Panc1 (cell line): ENCODE results near the gene AP5Z1. TPM values are rescaled to one million over a fixed set of nuclear protein-coding genes. Genes with fewer than 3 reads are reported as not detected.

Source experiments
- ATAC-seq: fragments of 200-7000 bp; cut with Tn5 transposase; 2 replicates; pipeline ENCODE4 v1.9.1; 2020; ENCODE audit warnings: mild to moderate bottlenecking, moderate library complexity
- Bru-seq: library from RNA; stranded (reverse); fragments of 400-500 nt; gene quantifications from one replicate; lab custom pipeline; 2021; lab: Mats Ljungman, UMichigan
- BruChase-seq, 2 experiments: library from RNA; stranded (reverse); fragments of 400-500 nt; gene quantifications; one replicate each; lab custom pipeline; 2021; lab: Mats Ljungman, UMichigan
- BruUV-seq: library from RNA; stranded (reverse); fragments of 400-500 nt; replicated peaks from 2 replicates; lab custom pipeline; 2021; lab: Mats Ljungman, UMichigan
- CTCF ChIA-PET: fragments of 300-600 bp; sonication (Branson Sonifier 250); formaldehyde crosslinking; loops from one replicate; lab custom pipeline; 2022; ENCODE audit warnings: antibody characterized with exemption; lab: Charles Lee
- POLR2A ChIA-PET: fragments of 300-600 bp; sonication (Branson Sonifier 250); formaldehyde crosslinking; loops from one replicate; lab custom pipeline; 2022; ENCODE audit warnings: antibody characterized with exemption; lab: Charles Lee
- DNase-seq: peaks from one replicate; pipeline ENCODE4 v3.0.0-alpha.2; 2010; ENCODE audit warnings: low read depth, low spot score
- H3K27ac ChIP-seq: 2 replicates; pipeline ENCODE4 v1.5.1; 2011; ENCODE audit warnings: mild to moderate bottlenecking, low read length, inconsistent platforms
- H3K27me3 ChIP-seq: fragments of 200-500 bp; sonication (Bioruptor generic); 2 replicates; pipeline ENCODE4 v1.6.0; 2014; ENCODE audit warnings: low read length, inconsistent platforms; ENCODE audit not compliant: control insufficient read depth, insufficient read depth
- H3K36me3 ChIP-seq: fragments of 200-500 bp; sonication (Bioruptor generic); 2 replicates; pipeline ENCODE4 v1.5.1; 2014; ENCODE audit warnings: inconsistent platforms, mild to moderate bottlenecking, low read length, moderate library complexity; ENCODE audit not compliant: control insufficient read depth, insufficient read depth
- H3K4me1 ChIP-seq: 2 replicates; pipeline ENCODE4 v1.5.1; 2011; ENCODE audit warnings: inconsistent platforms, mild to moderate bottlenecking, low read length, moderate library complexity; ENCODE audit not compliant: control insufficient read depth, insufficient read depth
- H3K4me3 ChIP-seq, 2 experiments: 2 replicates each; pipeline ENCODE4 v1.5.1; 2011 to 2012; ENCODE audit warnings: low read depth in 2 of 2, low read length in 2 of 2, mild to moderate bottlenecking in 2 of 2, inconsistent platforms in 1 of 2, moderate library complexity in 1 of 2
- H3K9me3 ChIP-seq: fragments of 200-500 bp; sonication (Bioruptor generic); 2 replicates; pipeline ENCODE4 v1.5.1; 2014; ENCODE audit warnings: low read depth, mild to moderate bottlenecking, inconsistent platforms, low read length, moderate library complexity; ENCODE audit not compliant: control insufficient read depth, insufficient read depth
- POLR2AphosphoS5 ChIP-seq: IDR thresholded peaks from 2 replicates; pipeline ENCODE4 v1.6.1; 2012; ENCODE audit warnings: mild to moderate bottlenecking, low read depth, low read length, moderate library complexity
- SIN3A ChIP-seq: IDR thresholded peaks from 2 replicates; pipeline ENCODE4 v1.6.1; 2012; ENCODE audit warnings: low read depth, mild to moderate bottlenecking, low read length, moderate library complexity, borderline replicate concordance; ENCODE audit not compliant: insufficient read depth
- TCF7L2 ChIP-seq: IDR thresholded peaks from 2 replicates; pipeline ENCODE4 v1.6.1; 2011; ENCODE audit warnings: mild to moderate bottlenecking, low read depth, low read length, inconsistent platforms
- in situ Hi-C: cut with HindIII; loops from 2 replicates; pipeline ENCODE4 v1.10.0; 2016; ENCODE audit warnings: low sequenced_read_pairs, low pct_unique_long_range_greater_than_20kb
- intact Hi-C: fragments of 100-400 bp; cut with micrococcal nuclease; formaldehyde crosslinking; loops from one replicate; pipeline ENCODE4 v1.10.0; 2022; ENCODE audit not compliant: unreplicated experiment
- long read RNA-seq: library from polyadenylated mRNA; unstranded; transcript quantifications from one replicate; pipeline ENCODE4 v2.0.0, GENCODE V29; 2021; ENCODE audit not compliant: unreplicated experiment
- polyA plus RNA-seq: library from polyadenylated mRNA; unstranded; fragments of >200 nt; gene quantifications from one replicate; pipeline ENCODE4 v1.2.1, GENCODE V29; 2012; ENCODE audit warnings: missing spikeins; ENCODE audit not compliant: insufficient read length
- total RNA-seq: library from RNA; stranded (reverse); gene quantifications from one replicate; pipeline ENCODE4 v1.2.1, GENCODE V29; 2021; ENCODE audit not compliant: unreplicated experiment
- TF ChIP-seq, protein P1 (sequence below), 2 experiments: IDR thresholded peaks; 2 replicates each; pipeline ENCODE4 v1.6.1; 2011 to 2012; ENCODE audit warnings: low read depth in 2 of 2, control low read depth in 1 of 2, low read length in 1 of 2, mild to moderate bottlenecking in 1 of 2, moderate library complexity in 1 of 2; ENCODE audit not compliant: insufficient read depth in 1 of 2
- TF ChIP-seq, protein P2 (sequence below): fragments of 450-650 bp; IDR thresholded peaks from 2 replicates; pipeline ENCODE4 v1.5.1; 2017; ENCODE audit warnings: mild to moderate bottlenecking

AP5Z1 gene, protein sequence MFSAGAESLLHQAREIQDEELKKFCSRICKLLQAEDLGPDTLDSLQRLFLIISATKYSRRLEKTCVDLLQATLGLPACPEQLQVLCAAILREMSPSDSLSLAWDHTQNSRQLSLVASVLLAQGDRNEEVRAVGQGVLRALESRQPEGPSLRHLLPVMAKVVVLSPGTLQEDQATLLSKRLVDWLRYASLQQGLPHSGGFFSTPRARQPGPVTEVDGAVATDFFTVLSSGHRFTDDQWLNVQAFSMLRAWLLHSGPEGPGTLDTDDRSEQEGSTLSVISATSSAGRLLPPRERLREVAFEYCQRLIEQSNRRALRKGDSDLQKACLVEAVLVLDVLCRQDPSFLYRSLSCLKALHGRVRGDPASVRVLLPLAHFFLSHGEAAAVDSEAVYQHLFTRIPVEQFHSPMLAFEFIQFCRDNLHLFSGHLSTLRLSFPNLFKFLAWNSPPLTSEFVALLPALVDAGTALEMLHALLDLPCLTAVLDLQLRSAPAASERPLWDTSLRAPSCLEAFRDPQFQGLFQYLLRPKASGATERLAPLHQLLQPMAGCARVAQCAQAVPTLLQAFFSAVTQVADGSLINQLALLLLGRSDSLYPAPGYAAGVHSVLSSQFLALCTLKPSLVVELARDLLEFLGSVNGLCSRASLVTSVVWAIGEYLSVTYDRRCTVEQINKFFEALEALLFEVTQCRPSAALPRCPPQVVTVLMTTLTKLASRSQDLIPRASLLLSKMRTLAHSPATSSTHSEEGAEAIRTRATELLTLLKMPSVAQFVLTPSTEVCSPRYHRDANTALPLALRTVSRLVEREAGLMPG
- total RNA-seq (100.0 TPM), Bru-seq, nascent RNA (percentile 71 among the genes with signal in this experiment), BruChase-seq, experiment 1, labeled RNA remaining after a 2-hour chase (percentile 80 among the genes with signal in this experiment), BruChase-seq, experiment 2, labeled RNA remaining after a 6-hour chase (percentile 79 among the genes with signal in this experiment)
- 91.5 TPM for polyA plus RNA-seq
- long read RNA-seq, transcript AP5Z1-201 (17 exons, 2,889 nt), result major isoform, 56 of 166 reads
- long read RNA-seq, partial matches to known transcripts, result 38 of 166 reads
- long read RNA-seq, other reads (novel, unspliced or antisense), result 68 of 166 reads

DNA sequence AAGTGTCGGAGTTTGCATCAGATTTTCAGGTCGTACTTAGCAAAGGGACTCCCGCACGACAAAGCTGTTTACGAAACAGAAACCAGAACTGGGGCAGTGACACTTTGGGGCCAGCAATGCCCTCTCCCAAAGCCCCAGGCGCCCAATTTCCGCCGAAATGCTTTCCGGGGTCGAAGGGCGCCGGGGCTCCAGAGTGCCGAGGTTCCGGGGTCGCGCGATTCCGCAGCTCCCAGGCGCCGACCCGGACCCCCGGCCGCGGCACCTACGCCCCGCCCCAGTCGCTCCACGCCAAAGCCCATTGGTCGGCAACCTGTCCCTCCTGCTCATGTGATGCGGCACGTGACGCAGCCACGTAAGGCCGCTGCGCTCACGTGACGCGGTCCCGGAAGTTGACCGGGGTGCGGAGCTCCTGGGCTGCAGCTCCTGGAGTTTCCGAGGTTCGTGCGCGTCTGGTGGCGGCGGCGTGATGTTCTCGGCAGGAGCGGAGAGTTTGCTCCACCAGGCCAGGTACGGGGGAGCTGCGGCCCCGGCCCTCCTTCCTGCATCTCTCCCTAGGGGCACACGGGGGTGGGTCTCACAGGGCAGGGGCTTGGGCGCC lies at the start of gene AP5Z1:
Gene AP5Z1 (plus strand): TSS at position 374 of the 598 bp plus-strand sequence. CDS start 93 bp downstream, at position 467.
- H3K27me3 ChIP-seq, result no peaks in the 10 kb centered on the region
- ATAC-seq (peak; percentile 96), DNase-seq (peak; percentile 78)
- H3K9me3 ChIP-seq, result no peaks in the 10 kb centered on the region
- BruUV-seq, result no TSS peak
- ChIA-PET CTCF (no interaction called here), POLR2A (interaction anchor here (0.6 to 0.9 kb wide), 3 partner anchors 17 to 133 kb away, joined by 3 to 10 read pairs (median 3); no protein-coding TSS in a partner anchor)
- H3K36me3 ChIP-seq, result peaks cover 2% of the 10 kb centered on the region; the same call in 1 of the 2 replicates
- intact Hi-C loops, result no loop called here
- H3K4me1 ChIP-seq, result peaks cover 23% of the 10 kb centered on the region
- in situ Hi-C loops, result no loop called here
- H3K4me3 ChIP-seq, result peak within 1 kb of the TSS; percentile 85 to 98
- TF ChIP-seq, protein P1, sequence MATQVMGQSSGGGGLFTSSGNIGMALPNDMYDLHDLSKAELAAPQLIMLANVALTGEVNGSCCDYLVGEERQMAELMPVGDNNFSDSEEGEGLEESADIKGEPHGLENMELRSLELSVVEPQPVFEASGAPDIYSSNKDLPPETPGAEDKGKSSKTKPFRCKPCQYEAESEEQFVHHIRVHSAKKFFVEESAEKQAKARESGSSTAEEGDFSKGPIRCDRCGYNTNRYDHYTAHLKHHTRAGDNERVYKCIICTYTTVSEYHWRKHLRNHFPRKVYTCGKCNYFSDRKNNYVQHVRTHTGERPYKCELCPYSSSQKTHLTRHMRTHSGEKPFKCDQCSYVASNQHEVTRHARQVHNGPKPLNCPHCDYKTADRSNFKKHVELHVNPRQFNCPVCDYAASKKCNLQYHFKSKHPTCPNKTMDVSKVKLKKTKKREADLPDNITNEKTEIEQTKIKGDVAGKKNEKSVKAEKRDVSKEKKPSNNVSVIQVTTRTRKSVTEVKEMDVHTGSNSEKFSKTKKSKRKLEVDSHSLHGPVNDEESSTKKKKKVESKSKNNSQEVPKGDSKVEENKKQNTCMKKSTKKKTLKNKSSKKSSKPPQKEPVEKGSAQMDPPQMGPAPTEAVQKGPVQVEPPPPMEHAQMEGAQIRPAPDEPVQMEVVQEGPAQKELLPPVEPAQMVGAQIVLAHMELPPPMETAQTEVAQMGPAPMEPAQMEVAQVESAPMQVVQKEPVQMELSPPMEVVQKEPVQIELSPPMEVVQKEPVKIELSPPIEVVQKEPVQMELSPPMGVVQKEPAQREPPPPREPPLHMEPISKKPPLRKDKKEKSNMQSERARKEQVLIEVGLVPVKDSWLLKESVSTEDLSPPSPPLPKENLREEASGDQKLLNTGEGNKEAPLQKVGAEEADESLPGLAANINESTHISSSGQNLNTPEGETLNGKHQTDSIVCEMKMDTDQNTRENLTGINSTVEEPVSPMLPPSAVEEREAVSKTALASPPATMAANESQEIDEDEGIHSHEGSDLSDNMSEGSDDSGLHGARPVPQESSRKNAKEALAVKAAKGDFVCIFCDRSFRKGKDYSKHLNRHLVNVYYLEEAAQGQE (IDR thresholded peaks at IDR 0.05; ENCODE audit: insufficient read depth in 1 of 2, low read depth in 2 of 2, low read length in 1 of 2), result peak in 1 of 2 experiments; percentile 65; a peak in 1 of 4 replicates
- TF ChIP-seq TCF7L2 (0 out of 2 replicates have a peak, but pooled peaks have one; percentile 17), POLR2AphosphoS5 (peak; percentile 95), SIN3A (peak; percentile 100)
- TF ChIP-seq, protein P2, sequence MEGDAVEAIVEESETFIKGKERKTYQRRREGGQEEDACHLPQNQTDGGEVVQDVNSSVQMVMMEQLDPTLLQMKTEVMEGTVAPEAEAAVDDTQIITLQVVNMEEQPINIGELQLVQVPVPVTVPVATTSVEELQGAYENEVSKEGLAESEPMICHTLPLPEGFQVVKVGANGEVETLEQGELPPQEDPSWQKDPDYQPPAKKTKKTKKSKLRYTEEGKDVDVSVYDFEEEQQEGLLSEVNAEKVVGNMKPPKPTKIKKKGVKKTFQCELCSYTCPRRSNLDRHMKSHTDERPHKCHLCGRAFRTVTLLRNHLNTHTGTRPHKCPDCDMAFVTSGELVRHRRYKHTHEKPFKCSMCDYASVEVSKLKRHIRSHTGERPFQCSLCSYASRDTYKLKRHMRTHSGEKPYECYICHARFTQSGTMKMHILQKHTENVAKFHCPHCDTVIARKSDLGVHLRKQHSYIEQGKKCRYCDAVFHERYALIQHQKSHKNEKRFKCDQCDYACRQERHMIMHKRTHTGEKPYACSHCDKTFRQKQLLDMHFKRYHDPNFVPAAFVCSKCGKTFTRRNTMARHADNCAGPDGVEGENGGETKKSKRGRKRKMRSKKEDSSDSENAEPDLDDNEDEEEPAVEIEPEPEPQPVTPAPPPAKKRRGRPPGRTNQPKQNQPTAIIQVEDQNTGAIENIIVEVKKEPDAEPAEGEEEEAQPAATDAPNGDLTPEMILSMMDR, result no peak
- H3K27ac ChIP-seq, result peak within 1 kb of the TSS; percentile 93

DNA sequence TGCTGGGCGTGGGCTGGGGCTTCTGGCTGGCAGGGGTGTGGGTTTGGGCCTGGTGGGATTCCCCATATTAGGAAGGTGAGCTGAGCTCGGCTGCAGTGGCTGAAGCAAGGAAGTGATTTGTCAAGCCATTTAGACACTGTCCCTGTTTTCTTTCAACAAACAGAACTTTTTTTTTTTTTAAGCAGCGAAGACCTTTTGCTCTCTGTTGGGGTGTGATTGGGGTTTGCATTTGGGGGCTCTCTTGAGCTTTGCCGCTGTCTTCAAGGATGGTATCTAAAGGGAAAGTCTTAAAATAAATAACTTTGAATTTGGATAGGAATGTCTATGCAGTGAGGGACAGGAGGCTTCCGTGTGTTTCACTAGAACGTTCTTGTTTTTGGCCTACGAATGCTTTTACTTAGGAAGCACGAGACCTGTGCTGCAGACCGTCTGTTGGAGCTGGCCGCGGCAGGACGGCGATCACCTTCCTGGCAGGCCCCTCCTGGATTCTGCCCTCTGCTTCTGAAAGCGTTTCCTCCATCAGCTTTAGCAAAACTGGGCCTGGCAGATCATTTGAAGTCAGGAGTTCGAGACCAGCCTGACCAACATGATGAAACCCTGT lies 49.5 kb upstream of the AP5Z1 start:
- POLR2A ChIA-PET, result interaction anchor here (0.6 kb wide), 1 partner anchor 21 kb away, joined by 9 read pairs; no protein-coding TSS in a partner anchor
- H3K9me3 ChIP-seq, result no peaks in the 10 kb centered on the region
- H3K36me3 ChIP-seq, result no peaks in the 10 kb centered on the region
- DNase-seq (no peak), ATAC-seq (no peak)
- H3K4me1 ChIP-seq, result peaks cover 13% of the 10 kb centered on the region
- in situ Hi-C loops (no loop called here), intact Hi-C loops (no loop called here)
- H3K27me3 ChIP-seq, result no peaks in the 10 kb centered on the region
- BruUV-seq, result no TSS peak
- H3K4me3 ChIP-seq, result peak overlapping the region; percentile 39 to 66
- TF ChIP-seq, protein P2, result no peak
- TF ChIP-seq POLR2AphosphoS5, result no peak
- TF ChIP-seq, protein P1 (IDR thresholded peaks at IDR 0.05; ENCODE audit: insufficient read depth in 1 of 2, low read depth in 2 of 2, low read length in 1 of 2), result no peak
- no peak for TF ChIP-seq TCF7L2
- no peak for TF ChIP-seq SIN3A
- H3K27ac ChIP-seq, result peak overlapping the region; percentile 89
- CTCF ChIA-PET, result no interaction called here
